ENCODE results near the gene WEE2.
"Not testable (repeated sequence)": the region's sequence is repeated elsewhere in the genome, so short reads cannot be mapped to it uniquely, and the experiment has no call there.

WEE2 gene

DNA sequence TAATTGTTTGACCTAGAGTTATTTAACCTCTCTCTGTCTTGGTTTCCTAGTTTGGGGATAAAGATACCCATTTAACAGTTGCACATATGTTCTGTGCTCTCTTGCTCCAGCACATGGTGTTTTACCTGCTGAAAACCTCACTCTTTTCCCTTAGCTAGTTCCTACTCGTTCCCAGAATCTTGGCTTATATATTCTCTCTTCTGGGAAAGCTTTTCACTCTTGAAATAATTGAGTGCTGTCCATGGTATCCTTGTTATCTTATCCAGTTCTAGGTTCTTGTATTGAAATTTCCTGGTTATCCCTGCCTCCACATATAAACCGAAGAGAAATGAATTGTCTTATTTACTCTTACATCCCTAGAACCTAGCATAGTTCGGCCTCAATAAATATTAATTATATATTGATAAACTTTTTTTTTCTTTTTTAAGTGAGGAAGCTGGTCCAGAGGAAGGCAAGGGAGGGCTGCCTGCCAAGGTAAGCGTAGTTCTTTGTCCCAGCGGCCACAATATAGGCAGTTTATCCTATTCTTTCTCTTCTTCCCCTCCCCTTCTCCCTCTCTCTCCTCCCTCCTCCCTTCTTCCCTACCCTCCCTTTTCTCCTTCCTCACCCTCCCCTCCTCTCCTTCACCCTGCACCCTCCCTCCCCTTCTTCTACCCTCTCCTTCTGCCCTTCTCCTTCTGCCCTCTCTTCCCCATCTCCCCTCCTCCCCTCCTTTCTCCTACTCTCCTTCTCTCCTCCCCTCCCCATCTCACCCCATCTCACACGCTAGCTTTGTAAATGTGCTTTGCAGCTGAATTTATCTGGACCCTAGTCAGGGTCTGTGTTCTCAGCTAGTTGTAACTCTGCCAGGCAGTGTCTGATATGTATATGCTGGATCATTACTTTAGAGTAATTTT, 7.9 kb downstream of the WEE2 start:
- no peak for DNase-seq

DNA sequence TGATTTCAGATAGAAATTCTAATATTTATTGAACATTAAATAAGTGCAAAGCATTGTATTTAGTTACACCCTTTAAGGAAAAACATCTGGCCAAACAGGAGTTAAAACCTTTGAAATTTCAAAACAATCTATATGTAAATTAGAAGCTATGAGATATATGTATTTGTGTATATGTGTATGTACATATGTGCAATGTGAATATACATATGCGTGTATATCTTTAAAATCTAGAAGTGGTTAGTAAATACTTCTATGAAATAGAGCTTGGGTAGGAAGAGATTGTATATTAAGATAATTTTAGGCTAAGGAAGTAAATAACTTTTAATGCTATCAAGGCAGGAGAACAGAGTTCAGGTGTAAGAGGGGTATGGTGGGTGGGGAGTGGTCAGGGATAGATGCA, 9.3 kb downstream of the WEE2 start:
- no peak for DNase-seq

DNA sequence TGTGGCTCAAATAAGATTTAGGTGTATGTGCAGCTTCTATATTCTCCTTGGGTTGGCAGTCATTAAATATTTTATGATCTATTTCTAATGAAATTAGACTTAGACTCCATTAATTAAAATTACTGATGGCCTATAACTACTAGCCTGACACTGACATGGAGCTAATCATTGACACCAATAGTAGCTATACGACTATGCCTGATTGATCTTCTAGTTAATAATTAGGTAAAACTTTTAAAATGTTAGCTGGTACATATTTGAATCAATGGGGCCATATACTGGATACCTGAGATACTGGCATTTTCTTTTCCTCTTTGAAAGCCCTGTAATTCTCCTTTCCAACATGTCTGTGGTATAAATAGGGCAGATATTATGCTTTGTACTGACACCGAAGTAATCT, 14.4 kb downstream of the WEE2 start:
- DNase-seq: no peak

DNA sequence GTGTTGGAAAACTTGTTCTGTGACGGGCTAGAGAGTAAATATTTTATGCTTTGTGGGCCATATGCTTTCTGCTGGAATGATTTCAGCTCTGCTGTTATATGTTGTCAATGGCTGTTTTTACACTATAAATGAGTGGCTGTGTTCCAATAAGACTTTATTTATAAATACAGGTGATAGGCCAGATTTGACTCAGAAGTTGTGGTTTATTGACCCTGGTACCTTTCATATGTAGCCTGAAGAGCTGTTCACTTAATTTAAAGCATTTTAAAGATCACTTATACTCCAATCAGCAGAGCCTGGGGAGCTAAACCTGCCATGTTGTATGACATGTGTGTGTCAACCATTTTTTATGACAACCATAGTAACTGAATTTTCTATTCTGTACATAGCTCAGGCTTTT, 20.9 kb downstream of the WEE2 start:
- DNase-seq: no peak

DNA sequence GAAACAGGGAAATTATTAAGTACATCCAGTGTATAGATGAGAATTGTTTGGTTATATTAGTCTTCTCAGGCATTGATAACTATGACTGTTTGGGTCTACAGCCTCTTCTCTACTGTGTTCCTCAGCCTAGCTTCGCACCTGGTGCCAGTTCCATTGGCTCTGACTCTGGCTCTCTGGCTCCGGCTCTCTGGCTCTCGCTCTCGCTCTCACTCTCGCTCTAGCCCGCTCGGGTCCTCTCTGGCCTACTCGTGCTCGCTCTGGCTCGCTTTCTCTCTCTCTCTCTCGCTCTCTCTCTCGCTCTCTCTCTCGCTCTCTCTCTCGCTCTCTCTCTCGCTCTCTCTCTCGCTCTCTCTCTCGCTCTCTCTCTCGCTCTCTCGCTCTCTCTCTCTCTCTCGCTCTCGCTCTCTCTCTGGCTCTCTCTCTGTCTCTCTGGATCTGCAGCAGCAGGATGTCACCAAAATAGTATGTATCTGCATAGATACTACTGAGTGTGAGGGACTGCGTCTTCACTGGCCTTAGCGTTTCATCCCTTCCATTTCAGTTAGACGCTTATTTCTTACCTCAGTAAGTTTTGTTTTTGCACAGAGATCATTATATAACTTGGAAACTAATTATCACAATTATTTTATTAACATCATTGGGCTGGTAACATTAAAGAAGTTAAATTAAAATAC, 23.5 kb downstream of the WEE2 start:
- DNase-seq: no peak

DNA sequence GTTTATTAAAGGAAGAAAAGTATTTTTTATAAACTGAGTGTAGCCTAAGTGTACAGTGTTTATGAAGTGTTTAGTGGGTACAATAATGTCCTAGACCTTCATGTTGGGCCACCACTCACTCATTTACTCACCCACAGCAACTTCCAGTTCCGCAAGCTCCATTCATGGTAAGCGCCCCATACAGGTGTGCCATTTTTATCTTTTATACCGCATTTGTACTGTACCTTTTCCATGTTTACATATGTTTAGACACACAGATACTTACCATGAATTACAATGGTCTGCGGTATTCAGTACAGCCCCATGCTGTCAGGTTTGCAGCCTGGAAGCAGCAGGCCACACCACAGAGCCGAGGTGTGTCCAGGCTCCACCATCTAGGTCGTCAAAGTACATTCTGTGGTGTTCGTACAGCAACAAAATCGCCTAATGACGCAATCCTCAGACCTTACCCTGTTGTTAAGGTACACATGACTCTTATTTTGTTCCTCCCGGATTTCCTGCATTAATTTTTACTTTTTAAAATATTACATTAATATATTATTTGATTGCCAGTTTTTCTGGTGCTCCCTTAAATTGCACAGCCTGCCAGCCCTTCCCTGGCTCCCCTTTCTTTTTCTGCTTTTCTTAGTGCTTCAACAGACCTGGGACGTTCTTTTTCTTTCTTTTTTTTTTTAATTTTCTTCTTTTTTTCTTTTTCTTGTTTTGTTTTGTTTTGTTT, 29.1 kb downstream of the WEE2 start:
- peak in 3 of 5 experiments; percentile 5 to 48 (median 45) for DNase-seq

DNA sequence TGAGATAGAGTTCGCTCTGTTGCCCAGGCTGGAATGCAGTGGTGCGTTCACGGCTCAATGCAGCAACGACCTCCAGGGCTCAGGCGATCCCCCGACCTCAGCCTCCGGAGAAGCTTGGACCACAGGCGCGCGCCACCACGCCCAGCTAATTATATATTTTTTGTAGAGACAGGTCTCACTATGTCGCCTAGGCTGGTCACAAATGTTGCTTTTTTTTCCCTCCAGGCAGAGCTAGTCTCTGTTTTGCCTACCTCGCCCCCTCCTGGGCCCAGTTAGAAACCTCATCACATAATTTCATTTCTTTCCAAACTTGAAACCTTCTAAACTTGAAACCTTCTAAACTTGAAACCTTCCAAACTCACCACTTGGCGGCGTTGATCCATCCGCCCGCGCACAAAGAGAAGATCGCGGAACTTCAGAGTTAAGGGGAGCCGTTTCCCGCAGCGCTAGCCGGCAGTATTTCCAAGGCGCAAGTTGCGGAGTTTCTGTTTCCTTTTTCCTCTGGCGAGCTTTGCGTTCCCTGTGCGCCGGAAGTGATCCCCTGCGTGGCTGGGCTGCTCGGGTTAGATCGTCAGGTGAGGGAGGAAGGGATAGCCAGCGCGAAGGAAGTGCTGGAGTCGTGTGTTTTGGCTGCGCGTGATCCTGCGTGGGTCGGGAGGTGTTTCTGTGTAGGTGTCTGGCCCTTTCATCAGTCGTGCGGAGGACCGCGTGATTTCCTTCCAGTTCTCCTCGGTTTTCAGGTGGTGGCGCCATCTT, 29.9 kb downstream of the WEE2 start, which contains the start of gene SSBP1:
Gene SSBP1 (plus strand): TSS at position 523 of the 756 bp plus-strand sequence. CDS start 809 bp downstream, outside the sequence.
- DNase-seq: peak; percentile 65 to 99 (median 88)

DNA sequence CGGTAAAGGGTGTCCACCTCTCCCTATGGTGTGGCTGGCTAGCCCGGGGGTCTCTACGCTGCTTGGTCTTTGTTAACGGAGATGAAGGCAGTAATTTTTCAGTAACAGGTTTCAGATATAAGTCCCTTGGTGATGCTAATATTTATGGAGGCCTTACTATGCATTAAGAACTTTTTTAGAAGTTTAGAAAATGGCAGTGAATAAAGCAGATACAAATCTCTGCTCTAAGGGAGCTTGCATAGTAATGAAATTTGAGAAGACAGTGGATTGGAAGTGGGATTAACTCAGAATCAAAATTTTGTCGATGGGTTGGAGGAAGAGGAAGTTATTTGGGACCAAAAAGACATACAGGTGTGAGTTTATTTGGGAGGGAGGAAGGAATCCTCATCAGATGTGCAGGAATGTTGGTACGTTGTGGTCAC, 30.4 kb downstream of the WEE2 start:
- DNase-seq: no peak

DNA sequence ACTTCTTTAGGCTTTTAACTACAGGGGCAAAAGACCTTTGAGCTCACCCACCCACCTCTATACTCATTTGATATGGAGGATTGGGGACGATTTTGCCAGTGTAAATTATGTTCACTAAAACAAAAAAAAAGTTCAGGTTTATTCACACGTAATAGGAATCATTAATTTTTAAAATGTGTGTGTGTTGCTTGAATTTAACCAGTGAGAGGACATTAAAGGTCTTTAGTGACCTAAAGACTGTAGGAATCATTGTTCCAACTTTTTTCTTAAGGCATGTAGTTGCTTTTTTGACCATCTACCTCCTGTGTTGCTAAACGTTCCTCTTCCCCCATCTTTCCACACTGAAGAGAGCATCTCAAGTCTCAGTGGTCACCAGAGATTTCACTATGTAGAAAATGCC, 31.1 kb downstream of the WEE2 start:
- no peak for DNase-seq

DNA sequence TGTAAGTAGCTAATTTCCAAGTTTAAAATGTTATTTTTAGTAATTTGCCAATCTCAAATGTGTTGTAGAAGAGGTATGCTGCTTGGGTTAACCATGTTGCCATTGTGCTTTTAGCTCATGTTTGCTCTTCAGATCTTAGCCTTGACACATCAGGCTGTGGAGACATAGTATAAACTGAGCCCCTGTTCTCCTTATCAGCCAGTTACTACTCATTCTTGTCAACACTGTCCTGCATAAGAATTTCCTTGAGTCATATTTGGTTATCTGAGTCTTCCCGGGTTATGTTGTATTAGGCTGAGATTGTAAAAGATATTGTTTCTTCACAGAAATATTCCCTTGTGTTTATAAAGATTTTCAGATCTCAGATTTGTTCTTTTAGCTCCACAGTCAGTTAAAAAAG, 34.1 kb downstream of the WEE2 start:
- DNase-seq: no peak

DNA sequence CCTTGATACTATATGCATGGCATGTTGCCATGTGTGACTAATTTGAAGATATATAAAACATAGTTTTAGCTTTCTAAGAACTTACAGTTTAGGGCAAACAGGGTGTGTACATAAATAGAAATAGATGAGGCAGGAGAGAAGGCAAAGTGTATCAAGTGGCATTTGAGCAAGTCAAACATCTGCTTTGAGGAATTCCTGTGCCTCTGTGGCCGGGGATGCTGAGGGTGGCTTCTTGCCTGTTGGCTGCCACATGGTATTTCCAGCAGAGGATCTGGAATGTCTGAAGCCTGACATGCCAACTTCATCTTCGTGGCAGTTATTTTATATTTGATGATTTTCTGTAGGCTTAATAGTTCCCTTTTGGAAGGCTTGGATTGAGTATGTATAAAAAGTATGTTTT, 36.0 kb downstream of the WEE2 start:
- no peak for DNase-seq

DNA sequence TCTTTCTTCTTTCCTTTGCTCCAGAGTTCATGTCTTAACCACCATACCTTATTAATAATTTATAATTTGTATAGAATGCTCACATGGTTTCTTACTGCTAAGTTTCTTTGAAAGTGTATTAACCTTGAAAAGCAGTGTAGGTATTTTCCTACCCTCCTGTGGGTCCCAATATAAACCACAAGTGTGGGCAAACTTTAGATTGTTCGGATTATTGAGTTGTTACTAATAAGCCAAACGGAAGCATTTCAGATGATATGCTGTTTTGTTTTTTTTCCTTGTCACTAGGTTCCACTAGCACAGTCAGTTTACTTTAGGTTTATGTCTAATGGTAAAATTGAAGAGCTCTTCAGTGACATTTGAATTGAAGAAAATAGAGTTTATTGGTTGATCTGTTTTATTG, 40.2 kb downstream of the WEE2 start:
- no peak for DNase-seq

DNA sequence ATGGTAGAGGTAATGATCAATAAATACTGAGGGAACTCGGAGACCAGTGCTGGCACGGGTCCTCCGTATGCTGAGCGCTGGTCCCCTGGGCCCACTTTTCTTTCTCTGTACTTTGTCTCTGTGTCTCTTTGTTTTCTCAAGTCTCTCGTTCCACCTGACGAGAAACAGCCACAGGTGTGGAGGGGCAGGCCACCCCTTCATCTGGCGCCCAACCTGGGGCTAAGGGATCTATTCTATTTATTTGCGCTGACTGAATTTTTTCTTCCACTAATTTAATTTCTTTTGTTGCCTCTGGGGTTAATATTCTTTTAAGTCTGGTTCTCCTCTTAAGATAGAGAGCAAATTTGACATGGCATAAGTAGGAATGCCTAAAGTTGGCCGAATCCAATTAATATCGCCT, 43.8 kb downstream of the WEE2 start:
- peak in 1 of 5 experiments; percentile 47 for DNase-seq

DNA sequence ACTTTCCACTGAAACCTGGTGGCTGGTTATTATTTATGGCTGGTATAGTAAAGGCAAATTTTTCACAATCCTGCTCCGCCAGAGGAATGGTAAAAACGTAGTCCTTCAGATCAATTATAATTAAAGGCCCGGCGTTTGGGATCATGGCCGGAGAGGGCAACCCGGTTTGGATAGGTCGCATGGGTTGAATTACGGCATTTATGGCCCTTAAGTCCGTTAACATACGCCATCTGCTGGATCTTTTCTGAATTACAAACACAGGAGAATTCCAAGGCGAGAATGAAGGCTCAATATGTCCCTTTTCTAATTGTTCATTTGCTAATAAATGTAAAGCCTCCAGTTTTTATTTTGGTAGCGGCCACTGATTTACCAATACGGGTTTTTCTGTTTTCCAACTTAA, 44.5 kb downstream of the WEE2 start:
- DNase-seq: no peak

DNA sequence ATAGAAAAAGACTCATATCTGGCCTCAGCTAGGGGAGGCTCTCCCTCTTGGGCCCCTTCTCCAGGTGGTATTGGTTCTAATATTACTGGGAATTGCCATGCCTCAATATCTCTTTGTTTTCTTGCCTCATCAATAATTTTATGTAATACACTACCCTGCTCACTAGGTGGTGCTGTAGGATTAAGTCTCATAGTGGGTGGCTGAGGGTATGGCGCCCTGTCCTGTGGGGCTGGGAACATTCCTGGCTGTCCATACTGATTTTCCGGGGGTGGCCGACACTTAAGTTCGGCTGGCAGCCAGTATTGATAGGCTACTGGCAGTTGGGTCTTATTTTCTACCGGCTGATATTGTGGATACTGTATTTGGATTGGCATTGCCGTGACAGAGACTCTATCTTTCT, 46.8 kb downstream of the WEE2 start:
- DNase-seq: peak in 1 of 5 experiments; percentile 19

DNA sequence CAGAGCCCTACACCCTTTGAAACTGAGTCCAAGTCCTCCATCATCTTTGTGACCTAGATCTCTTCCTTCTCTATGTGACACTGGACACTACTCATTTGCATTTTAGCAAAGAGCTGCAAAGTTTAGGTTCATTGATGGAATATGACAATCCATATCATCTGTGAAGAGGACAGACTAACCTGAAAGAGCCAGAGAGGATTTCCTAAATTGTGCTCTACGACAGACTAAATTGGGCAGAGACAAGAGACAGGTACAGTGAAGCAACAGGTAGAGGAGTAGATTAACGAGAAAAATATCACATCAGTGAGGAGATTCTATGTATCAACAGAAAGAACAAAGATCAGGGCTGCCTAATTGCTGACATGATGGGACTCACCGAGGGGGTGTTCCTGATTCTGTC, 55.6 kb downstream of the WEE2 start, which contains the start of gene TAS2R3:
Gene TAS2R3 (plus strand): TSS at position 301 of the 400 bp plus-strand sequence. CDS start 62 bp downstream, at position 363.
- DNase-seq: no peak

DNA sequence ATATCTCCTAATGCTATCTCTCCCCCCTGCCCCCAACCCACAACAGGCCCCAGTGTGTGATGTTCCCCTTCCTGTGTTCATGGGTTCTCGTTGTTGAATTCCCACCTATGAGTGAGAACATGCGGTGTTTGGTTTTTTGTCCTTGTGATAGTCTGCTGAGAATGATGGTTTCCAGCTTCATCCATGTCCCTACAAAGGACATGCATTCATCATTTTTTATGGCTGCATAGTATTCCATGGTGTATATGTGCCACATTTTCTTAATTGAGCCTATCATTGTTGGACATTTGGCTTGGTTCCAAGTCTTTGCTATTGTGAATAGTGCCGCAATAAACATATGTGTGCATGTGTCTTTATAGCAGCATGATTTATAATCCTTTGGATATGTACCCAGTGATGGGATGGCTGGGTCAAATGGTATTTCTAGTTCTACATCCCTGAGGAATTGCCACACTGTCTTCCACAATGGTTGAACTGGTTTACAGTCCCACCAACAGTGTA, 62.0 kb downstream of the WEE2 start:
- DNase-seq: not testable (repeated sequence)

DNA sequence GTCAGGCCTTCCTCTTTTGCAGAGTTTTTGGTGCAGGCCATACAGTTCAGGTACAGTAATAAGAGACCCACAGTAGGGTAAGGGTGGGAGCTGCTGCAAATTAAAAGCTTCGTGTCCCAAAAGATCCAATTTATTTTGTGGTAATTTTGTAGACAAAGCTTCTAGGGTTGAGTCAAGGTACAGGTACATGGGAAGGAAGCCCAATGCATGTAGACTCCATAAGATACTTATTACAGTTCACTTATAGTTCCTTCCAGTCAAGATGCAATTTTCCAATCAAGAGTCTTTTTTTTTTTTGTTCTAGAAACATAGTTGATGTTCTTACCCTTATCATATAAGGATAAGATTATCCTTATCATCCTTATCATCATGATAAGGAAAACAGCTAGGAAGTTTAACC, 68.2 kb downstream of the WEE2 start, which contains the start of gene TAS2R4:
Gene TAS2R4 (plus strand): TSS at position 301 of the 400 bp plus-strand sequence. CDS start 1,815 bp downstream, outside the sequence.
- DNase-seq: no peak
